ENCODE measurements around the gene NKX1-2. TPM values are rescaled to one million over a fixed set of nuclear protein-coding genes. Genes with fewer than 3 reads are reported as not detected.

Gene NKX1-2
- total and polyA plus RNA-seq, 4 donors, result 0.02 to 0.06 TPM; not detected in 2

- 96 to 99% methylated on average over 2 of the region's 2 CpGs for WGBS, 2 donors
- H3K27me3 ChIP-seq (ENCODE audit: control insufficient read depth in 3 of 3, insufficient read depth in 3 of 3, low read length in 2 of 3), result no peaks in the 10 kb centered on the region
Measured at GRCh38 chr10:124407456-124407855, 42.4 kb downstream of the NKX1-2 start.

GRCh38 chr10:124403548-124403947 lies 46.3 kb downstream of the NKX1-2 start:
- Histone ChIP-seq H3K27me3 (ENCODE audit: control insufficient read depth in 3 of 3, insufficient read depth in 3 of 3, low read length in 2 of 3) (no peaks in the 10 kb centered on the region), H3K9me3 (ENCODE audit: control insufficient read depth in 4 of 4, insufficient read depth in 3 of 4, low read length in 3 of 4) (no peaks in the 10 kb centered on the region), H3K36me3 (ENCODE audit: control insufficient read depth in 4 of 4, insufficient read depth in 4 of 4, low read length in 4 of 4) (peaks cover 19 to 41% (median 23%) of the 10 kb centered on the region in 4 donors), H3K4me3 (no peak overlapping the region), H3K4me1 (ENCODE audit: control insufficient read depth in 5 of 5, insufficient read depth in 5 of 5, low read length in 5 of 5) (peaks cover 0 to 1% (median 0%) of the 10 kb centered on the region in 5 donors), H3K9ac (ENCODE audit: insufficient read depth in 1 of 2, low read length in 2 of 2) (no peak overlapping the region), H3K27ac (ENCODE audit: low read depth in 1 of 2, low read length in 1 of 2) (no peak overlapping the region)
- TF ChIP-seq, protein P1, sequence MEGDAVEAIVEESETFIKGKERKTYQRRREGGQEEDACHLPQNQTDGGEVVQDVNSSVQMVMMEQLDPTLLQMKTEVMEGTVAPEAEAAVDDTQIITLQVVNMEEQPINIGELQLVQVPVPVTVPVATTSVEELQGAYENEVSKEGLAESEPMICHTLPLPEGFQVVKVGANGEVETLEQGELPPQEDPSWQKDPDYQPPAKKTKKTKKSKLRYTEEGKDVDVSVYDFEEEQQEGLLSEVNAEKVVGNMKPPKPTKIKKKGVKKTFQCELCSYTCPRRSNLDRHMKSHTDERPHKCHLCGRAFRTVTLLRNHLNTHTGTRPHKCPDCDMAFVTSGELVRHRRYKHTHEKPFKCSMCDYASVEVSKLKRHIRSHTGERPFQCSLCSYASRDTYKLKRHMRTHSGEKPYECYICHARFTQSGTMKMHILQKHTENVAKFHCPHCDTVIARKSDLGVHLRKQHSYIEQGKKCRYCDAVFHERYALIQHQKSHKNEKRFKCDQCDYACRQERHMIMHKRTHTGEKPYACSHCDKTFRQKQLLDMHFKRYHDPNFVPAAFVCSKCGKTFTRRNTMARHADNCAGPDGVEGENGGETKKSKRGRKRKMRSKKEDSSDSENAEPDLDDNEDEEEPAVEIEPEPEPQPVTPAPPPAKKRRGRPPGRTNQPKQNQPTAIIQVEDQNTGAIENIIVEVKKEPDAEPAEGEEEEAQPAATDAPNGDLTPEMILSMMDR (IDR thresholded peaks at IDR 0.05; ENCODE audit: control extremely low read depth, extremely low read depth), result peak; percentile 37
- DNase-seq (peak; percentile 38 to 89 (median 87)), ATAC-seq (ENCODE audit: insufficient read depth, low FRiP score) (peak; percentile 86)
- WGBS, 2 donors, result 57 to 60% methylated on average over 8 of the region's 8 CpGs

More at GRCh38 chr10:124407456-124407855, 42.4 kb downstream of the NKX1-2 start:
- Histone ChIP-seq H3K9ac (ENCODE audit: insufficient read depth in 1 of 2, low read length in 2 of 2) (no peak overlapping the region), H3K4me3 (no peak overlapping the region), H3K27ac (ENCODE audit: low read depth in 1 of 2, low read length in 1 of 2) (no peak overlapping the region), H3K36me3 (ENCODE audit: control insufficient read depth in 4 of 4, insufficient read depth in 4 of 4, low read length in 4 of 4) (peaks cover 17 to 46% (median 22%) of the 10 kb centered on the region in 4 donors), H3K4me1 (ENCODE audit: control insufficient read depth in 5 of 5, insufficient read depth in 5 of 5, low read length in 5 of 5) (peaks cover 0 to 1% (median 0%) of the 10 kb centered on the region in 5 donors), H3K9me3 (ENCODE audit: control insufficient read depth in 4 of 4, insufficient read depth in 3 of 4, low read length in 3 of 4) (no peaks in the 10 kb centered on the region)
- DNase-seq, result no peak
- ATAC-seq (ENCODE audit: insufficient read depth, low FRiP score), result no peak
- TF ChIP-seq, protein P1 (IDR thresholded peaks at IDR 0.05; ENCODE audit: control extremely low read depth, extremely low read depth), result no peak

DNA sequence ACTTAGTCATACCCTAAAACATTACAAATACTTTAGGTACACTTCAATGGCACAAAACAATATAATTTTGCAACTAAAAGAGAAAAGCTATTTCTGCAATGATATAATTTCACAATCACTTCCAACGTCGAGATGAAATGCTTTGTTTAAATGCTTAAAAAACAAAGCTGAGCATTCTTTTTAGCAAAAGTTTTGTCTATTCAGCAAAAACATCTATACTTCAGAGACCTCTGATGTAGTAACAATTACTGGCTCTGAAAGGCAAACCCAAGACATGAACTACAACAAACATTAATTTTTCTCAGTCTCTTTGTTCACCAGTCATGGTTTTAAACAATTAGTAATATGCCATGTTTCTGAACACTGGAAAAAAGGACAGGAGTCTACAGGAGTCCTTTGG lies 47.6 kb downstream of the NKX1-2 start:
- Histone ChIP-seq H3K36me3 (ENCODE audit: control insufficient read depth in 4 of 4, insufficient read depth in 4 of 4, low read length in 4 of 4) (peaks cover 21 to 39% (median 22%) of the 10 kb centered on the region in 4 donors), H3K27me3 (ENCODE audit: control insufficient read depth in 3 of 3, insufficient read depth in 3 of 3, low read length in 2 of 3) (no peaks in the 10 kb centered on the region), H3K9me3 (ENCODE audit: control insufficient read depth in 4 of 4, insufficient read depth in 3 of 4, low read length in 3 of 4) (no peaks in the 10 kb centered on the region), H3K9ac (ENCODE audit: insufficient read depth in 1 of 2, low read length in 2 of 2) (no peak overlapping the region), H3K4me3 (no peak overlapping the region), H3K4me1 (ENCODE audit: control insufficient read depth in 5 of 5, insufficient read depth in 5 of 5, low read length in 5 of 5) (peaks cover 0 to 1% (median 0%) of the 10 kb centered on the region in 5 donors), H3K27ac (ENCODE audit: low read depth in 1 of 2, low read length in 1 of 2) (no peak overlapping the region)
- ATAC-seq (ENCODE audit: insufficient read depth, low FRiP score), result no peak
- WGBS, 2 donors, result 33 to 71% methylated on average over 2 of the region's 2 CpGs
- TF ChIP-seq, protein P1 (IDR thresholded peaks at IDR 0.05; ENCODE audit: control extremely low read depth, extremely low read depth), result no peak
- DNase-seq, result no peak

- TF ChIP-seq, protein P1 (IDR thresholded peaks at IDR 0.05; ENCODE audit: control extremely low read depth, extremely low read depth), result no peak
- WGBS, 2 donors, result 96 to 98% methylated on average over 5 of the region's 5 CpGs
Measured at GRCh38 chr10:124401633-124402032, 48.2 kb downstream of the NKX1-2 start.

More at GRCh38 chr10:124401633-124402032, 48.2 kb downstream of the NKX1-2 start:
- no peak overlapping the region for H3K9ac ChIP-seq (ENCODE audit: insufficient read depth in 1 of 2, low read length in 2 of 2)
- peaks cover 0 to 1% (median 0%) of the 10 kb centered on the region in 5 donors for H3K4me1 ChIP-seq (ENCODE audit: control insufficient read depth in 5 of 5, insufficient read depth in 5 of 5, low read length in 5 of 5)
- H3K36me3 ChIP-seq (ENCODE audit: control insufficient read depth in 4 of 4, insufficient read depth in 4 of 4, low read length in 4 of 4), result peaks cover 19 to 37% (median 21%) of the 10 kb centered on the region in 4 donors
- ATAC-seq (ENCODE audit: insufficient read depth, low FRiP score), result no peak
- no peaks in the 10 kb centered on the region for H3K27me3 ChIP-seq (ENCODE audit: control insufficient read depth in 3 of 3, insufficient read depth in 3 of 3, low read length in 2 of 3)
- no peaks in the 10 kb centered on the region for H3K9me3 ChIP-seq (ENCODE audit: control insufficient read depth in 4 of 4, insufficient read depth in 3 of 4, low read length in 3 of 4)
- no peak for DNase-seq
- no peak overlapping the region for H3K27ac ChIP-seq (ENCODE audit: low read depth in 1 of 2, low read length in 1 of 2)
- H3K4me3 ChIP-seq, result no peak overlapping the region
